Measurements from ENCODE around the gene LSM6.

DNA sequence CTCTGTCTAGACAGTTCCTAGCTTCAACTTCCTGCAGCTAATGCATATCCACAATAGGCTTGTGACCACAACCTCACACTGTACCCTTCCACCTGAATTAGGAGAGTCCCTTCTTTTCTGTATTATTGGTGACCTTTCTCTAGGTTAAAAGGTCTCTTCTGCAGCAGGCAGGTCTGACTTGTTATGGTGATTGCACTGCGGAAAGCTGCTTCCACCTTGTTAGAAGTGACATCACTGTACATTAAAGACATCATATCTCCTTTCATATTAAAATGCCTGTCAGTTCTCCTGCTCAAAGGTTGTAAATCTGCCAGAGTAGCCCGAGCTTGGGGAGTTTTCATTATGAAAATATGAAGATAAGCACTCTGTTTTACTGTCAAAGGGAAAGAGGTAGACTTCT lies 21.5 kb upstream of the LSM6 start:
- TF ChIP-seq, protein P1, sequence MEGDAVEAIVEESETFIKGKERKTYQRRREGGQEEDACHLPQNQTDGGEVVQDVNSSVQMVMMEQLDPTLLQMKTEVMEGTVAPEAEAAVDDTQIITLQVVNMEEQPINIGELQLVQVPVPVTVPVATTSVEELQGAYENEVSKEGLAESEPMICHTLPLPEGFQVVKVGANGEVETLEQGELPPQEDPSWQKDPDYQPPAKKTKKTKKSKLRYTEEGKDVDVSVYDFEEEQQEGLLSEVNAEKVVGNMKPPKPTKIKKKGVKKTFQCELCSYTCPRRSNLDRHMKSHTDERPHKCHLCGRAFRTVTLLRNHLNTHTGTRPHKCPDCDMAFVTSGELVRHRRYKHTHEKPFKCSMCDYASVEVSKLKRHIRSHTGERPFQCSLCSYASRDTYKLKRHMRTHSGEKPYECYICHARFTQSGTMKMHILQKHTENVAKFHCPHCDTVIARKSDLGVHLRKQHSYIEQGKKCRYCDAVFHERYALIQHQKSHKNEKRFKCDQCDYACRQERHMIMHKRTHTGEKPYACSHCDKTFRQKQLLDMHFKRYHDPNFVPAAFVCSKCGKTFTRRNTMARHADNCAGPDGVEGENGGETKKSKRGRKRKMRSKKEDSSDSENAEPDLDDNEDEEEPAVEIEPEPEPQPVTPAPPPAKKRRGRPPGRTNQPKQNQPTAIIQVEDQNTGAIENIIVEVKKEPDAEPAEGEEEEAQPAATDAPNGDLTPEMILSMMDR (IDR thresholded peaks at IDR 0.05) = no peak
- TF ChIP-seq POLR2A (IDR thresholded peaks at IDR 0.05) = no peak
